GM19240 (cell line): ENCODE measurements around the gene FRAT1.

ENCODE experiments used
- DNase-seq: peaks from one replicate; pipeline ENCODE4 v3.0.0; 2011; ENCODE audit warnings: low spot score; ENCODE audit not compliant: insufficient read length

Gene FRAT1

GRCh38 chr10:97307866-97308780, 10.9 kb upstream of the FRAT1 start:
- no peak for DNase-seq

- DNase-seq, result no peak
Measured at GRCh38 chr10:97311111-97311626, 7.9 kb upstream of the FRAT1 start.

GRCh38 chr10:97312897-97313296, 6.2 kb upstream of the FRAT1 start:
- DNase-seq, result no peak

GRCh38 chr10:97314671-97315070, 4.4 kb upstream of the FRAT1 start:
- DNase-seq, result no peak

- DNase-seq, result no peak
Measured at GRCh38 chr10:97319671-97320479, 804 bp downstream of the FRAT1 start.

DNA sequence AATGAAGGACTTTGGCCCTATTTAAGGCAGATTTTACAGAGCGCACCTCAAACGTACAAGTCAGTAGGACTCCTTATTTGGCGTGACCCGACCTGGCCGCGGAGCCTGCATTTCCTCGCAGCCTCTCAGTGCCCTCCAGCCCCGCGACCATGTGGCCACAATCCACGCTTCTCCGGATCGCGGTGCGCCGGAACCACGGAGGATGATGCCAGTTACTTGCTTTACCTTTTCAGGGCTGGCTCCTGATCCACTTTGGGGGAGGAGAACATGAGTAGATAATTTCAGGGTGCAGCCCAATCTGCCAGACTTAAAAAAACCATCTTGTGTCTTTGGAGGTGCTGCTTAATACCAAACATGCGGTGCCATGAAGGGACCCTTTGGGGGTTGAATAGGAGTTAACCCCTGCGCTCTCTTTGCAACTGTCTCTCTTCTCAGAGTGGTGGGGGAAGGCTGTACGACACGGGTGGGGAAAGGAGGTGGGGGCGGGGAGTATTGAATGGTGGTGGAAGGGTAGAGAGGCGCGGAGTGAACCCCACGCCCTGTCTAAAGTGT, 1.5 kb downstream of the FRAT1 start:
- DNase-seq, result no peak

GRCh38 chr10:97321032-97321803, 2.1 kb downstream of the FRAT1 start:
- no peak for DNase-seq

- DNase-seq, result no peak
Measured at GRCh38 chr10:97321804-97322190, 2.7 kb downstream of the FRAT1 start.

GRCh38 chr10:97323501-97323900, 4.4 kb downstream of the FRAT1 start:
- no peak for DNase-seq

- no peak for DNase-seq
Measured at GRCh38 chr10:97325754-97326153, 6.7 kb downstream of the FRAT1 start.

DNA sequence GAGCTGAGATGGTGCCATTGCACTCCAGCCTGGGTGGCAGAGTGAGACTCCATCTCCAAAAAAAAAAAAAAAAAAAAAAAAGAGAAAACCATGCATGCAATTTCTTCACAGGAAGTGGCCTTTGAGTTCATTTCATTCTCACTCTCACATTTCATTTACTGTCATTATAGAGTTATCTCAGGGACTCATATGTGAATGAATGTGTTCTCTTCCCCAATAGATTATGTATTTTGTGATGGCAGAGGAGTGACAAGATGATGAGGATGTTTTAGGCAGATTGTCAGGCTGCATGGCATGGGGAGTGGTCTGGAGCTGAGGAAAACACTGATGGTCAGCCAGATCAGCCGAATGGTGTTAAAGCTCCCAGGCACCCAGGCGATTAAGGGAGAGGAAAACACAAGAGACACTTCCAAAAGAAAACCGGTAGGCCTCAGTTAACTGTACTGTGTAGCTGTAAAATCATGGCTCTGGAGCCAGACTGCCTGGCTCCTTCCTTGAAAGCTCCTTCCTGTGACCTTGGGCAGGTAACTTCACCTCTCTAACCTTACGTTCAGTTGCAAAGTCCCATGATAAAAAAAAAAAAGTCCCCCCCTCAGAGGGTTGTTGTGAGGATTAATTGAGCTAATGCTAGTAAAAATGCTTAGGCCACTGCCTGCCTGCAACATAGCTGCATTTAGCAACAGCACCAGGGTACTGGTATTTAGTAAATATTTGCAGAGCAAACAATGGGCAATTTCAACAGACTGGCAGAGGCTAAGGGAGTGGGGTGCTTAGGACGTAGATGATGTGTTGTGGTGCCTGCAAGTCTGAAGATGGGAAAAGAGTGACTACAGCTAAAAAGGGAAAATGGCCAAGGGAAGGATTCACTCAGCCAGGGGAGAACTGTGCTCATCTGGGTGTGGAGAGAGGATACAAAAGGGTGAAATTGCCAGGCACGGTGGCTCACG, 8.6 kb downstream of the FRAT1 start:
- DNase-seq, result no peak

DNA sequence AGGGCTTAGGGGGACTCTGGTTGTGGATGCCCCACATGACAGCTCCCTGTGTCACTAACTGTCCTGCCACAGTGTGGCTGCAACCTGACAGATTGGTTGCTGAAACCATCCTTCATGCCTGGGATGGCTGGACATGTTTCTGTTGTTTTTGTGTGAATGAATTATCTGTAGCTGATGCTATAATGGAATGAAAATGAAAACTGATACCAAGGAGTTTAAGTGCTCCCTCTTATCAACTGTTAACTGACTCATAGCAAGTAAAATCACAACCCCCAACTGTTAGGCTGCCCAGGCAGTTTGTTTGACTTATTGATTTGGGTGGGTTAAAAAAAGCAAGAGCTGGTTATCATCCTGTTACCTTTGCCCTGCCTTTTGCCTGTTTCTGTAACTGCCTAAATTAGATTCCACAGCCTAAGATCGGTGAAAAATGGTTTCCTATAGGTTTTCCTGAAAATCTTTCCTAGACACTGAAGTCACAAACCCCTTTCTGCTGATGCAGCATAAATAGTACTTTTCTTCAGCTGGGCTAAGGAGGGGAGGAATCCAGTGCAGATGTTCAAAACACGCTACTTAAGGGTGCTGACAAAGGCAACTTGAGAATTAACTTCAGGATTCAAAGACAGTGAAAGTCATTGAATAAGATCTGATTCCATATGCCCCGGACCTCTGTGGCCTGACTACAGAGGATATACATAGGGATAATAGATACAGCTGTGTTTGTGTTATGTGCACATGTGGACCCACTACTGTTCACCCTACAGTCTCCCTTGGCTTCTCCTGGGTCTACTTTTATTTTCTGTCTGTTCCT, 9.8 kb downstream of the FRAT1 start:
- no peak for DNase-seq

DNA sequence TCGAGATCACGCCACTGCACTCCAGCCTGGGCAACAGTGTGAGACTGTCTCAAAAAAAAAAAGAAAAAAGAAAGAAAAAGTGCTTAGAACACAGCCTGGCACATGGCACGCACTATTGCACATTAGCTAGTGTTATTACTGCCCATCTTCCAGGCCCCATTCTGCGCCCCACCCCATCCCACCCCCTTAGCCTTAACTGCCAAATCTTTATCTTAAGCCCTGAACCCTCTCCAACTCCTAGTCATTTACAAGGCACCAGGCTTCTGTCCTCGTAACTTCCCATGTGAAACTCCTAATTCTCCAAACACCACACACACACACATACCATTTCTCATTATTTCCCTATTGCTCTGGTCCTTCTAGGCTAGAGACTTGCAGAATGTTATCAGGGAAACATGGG, 10.7 kb downstream of the FRAT1 start:
- DNase-seq, result no peak

- DNase-seq, result no peak
Measured at GRCh38 chr10:97331153-97331703, 12.2 kb downstream of the FRAT1 start.

DNA sequence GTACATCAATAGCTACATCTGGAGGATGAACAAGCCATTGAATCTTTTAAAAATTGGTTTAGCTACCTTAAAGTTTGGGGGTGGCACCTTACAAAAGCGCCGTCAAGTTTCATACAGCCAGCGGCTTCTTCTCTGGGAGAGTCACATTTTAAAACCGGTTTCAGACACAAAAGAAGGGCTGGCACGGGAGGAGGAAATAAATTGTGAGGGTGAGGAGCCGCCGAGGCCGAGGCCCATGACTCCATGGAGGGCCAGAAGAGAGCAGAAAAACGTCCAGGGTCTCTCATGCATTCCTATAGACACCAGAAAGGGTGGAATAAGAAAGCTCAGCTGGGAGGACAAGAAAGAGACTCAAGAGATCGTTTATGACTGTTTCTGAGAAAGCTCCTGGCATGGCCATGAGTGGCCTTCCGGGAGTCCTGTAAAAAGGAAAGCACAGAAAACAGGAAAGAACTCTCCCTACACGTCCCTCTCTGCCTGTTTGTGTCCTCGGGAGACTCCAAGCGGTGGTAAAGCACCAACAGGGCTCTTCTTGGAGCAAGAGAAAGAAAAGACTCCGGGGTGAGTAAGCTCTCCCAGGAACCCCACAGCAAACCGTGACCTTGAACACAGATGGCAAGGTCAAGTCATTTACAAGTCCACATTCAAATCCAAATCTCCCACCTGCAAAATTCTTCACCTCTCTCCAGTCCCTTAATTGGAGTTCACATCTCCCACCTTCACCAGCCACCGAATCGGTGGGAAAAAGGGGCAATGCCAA, 13.7 kb downstream of the FRAT1 start:
- no peak for DNase-seq

DNA sequence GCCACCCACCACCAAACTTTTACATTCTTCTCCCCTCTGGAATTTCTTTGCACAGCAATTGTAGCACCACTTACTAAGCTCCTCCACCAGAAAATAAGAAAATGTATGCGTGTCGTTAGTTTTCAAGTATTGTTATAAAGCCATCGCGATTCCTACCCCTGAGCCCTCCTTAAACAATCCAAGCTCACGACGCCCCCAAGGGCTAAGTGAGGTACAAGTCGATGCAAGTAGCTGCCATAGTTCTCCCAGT, 14.2 kb downstream of the FRAT1 start:
- no peak for DNase-seq

- DNase-seq, result no peak
Measured at GRCh38 chr10:97333601-97334369, 14.7 kb downstream of the FRAT1 start.
